ENCODE measurements around the gene TLN1. TPM values are rescaled to one million over a fixed set of nuclear protein-coding genes. Genes with fewer than 3 reads are reported as not detected.

TLN1 gene
- polyA plus RNA-seq, 12 donors = 83.0 to 108 (median 90.3) TPM; not detected in 1

- no peak for DNase-seq
These were observed 81.4 kb downstream of the TLN1 start, which contains the start of gene SIT1 for GRCh38 chr9:35650341-35651158. TSS of gene SIT1 (minus strand) at chr9:35650931. CDS start at chr9:35650853, 78 bp downstream.

GRCh38 chr9:35649431-35650340 lies 82.3 kb downstream of the TLN1 start:
- no peak for DNase-seq

Other genes with a start within 250 kb of the TLN1 start
- 10 to 100 TPM in 11 of 12 donors, not detected in 1; 42.6 to 79.5 (median 60.8) TPM for gene RUSC2, start 242.1 kb downstream of the TLN1 start, polyA plus RNA-seq (ENCODE audit: insufficient read length in 12 of 12)
- 10 to 100 TPM in 11 of 12 donors, not detected in 1; 27.1 to 42.8 (median 33.8) TPM for gene TESK1, start 126.9 kb downstream of the TLN1 start, polyA plus RNA-seq (ENCODE audit: insufficient read length in 12 of 12)
- gene CD72, start 113.8 kb downstream of the TLN1 start, polyA plus RNA-seq (ENCODE audit: insufficient read length in 12 of 12) = 1 to 10 TPM in 10 of 12 donors, not detected in 2; 1.0 to 4.8 (median 2.1) TPM
- gene SIT1, start 81.3 kb downstream of the TLN1 start, polyA plus RNA-seq (ENCODE audit: insufficient read length in 12 of 12) = 1 to 10 TPM in 1 of 12 donors, under 1 TPM in 8, not detected in 3; 0.13 to 2.3 (median 0.20) TPM
- gene RMRP, start 74.2 kb downstream of the TLN1 start, polyA plus RNA-seq (ENCODE audit: insufficient read length in 12 of 12) = not detected
- 10 to 100 TPM in 10 of 12 donors, not detected in 2; 12.4 to 21.7 (median 16.1) TPM for gene CCDC107, start 73.9 kb downstream of the TLN1 start, polyA plus RNA-seq (ENCODE audit: insufficient read length in 12 of 12)
- 1 to 10 TPM in 11 of 12 donors, not detected in 1; 3.3 to 8.0 (median 5.2) TPM for gene ARHGEF39, start 67.0 kb downstream of the TLN1 start, polyA plus RNA-seq (ENCODE audit: insufficient read length in 12 of 12)
- gene CA9, start 58.3 kb downstream of the TLN1 start, polyA plus RNA-seq (ENCODE audit: insufficient read length in 12 of 12) = 1 to 10 TPM in 4 of 12 donors, under 1 TPM in 6, not detected in 2; 0.42 to 6.9 (median 0.75) TPM
- gene TPM2, start 42.3 kb downstream of the TLN1 start, polyA plus RNA-seq (ENCODE audit: insufficient read length in 12 of 12) = over 10,000 TPM in 1 of 12 donors, 1,000 to 10,000 TPM in 11; 1,434 to 10,856 (median 6,506) TPM
- 10 to 100 TPM in 11 of 12 donors, not detected in 1; 21.3 to 45.7 (median 24.9) TPM for gene CREB3, start 471 bp upstream of the TLN1 start, polyA plus RNA-seq (ENCODE audit: insufficient read length in 12 of 12)
- gene GBA2, start 17.0 kb upstream of the TLN1 start, polyA plus RNA-seq (ENCODE audit: insufficient read length in 12 of 12) = 10 to 100 TPM in 11 of 12 donors, not detected in 1; 33.9 to 87.1 (median 55.8) TPM
- 10 to 100 TPM in 11 of 12 donors, not detected in 1; 15.1 to 21.8 (median 19.8) TPM for gene RGP1, start 17.1 kb upstream of the TLN1 start, polyA plus RNA-seq (ENCODE audit: insufficient read length in 12 of 12)
- gene MSMP, start 22.1 kb upstream of the TLN1 start, polyA plus RNA-seq (ENCODE audit: insufficient read length in 12 of 12) = 1 to 10 TPM in 1 of 12 donors, under 1 TPM in 1, not detected in 10; 0.98 to 1.4 TPM
- 10 to 100 TPM in 11 of 12 donors, not detected in 1; 14.4 to 30.9 (median 26.3) TPM for gene NPR2, start 59.4 kb upstream of the TLN1 start, polyA plus RNA-seq (ENCODE audit: insufficient read length in 12 of 12)
- 1 to 10 TPM in 10 of 12 donors, not detected in 2; 1.7 to 4.0 (median 2.2) TPM for gene SPAG8, start 80.1 kb upstream of the TLN1 start, polyA plus RNA-seq (ENCODE audit: insufficient read length in 12 of 12)
- 10 to 100 TPM in 11 of 12 donors, not detected in 1; 25.7 to 40.7 (median 29.3) TPM for gene HINT2, start 82.8 kb upstream of the TLN1 start, polyA plus RNA-seq (ENCODE audit: insufficient read length in 12 of 12)
- under 1 TPM in 10 of 12 donors, not detected in 2; 0.07 to 0.62 (median 0.23) TPM for gene FAM221B, start 96.5 kb upstream of the TLN1 start, polyA plus RNA-seq (ENCODE audit: insufficient read length in 12 of 12)
- gene TMEM8B, start 97.0 kb upstream of the TLN1 start, polyA plus RNA-seq (ENCODE audit: insufficient read length in 12 of 12) = 10 to 100 TPM in 11 of 12 donors, not detected in 1; 12.0 to 33.1 (median 22.2) TPM
- under 1 TPM in 4 of 12 donors, not detected in 8; 0.13 to 0.31 (median 0.17) TPM for gene OR13J1, start 138.2 kb upstream of the TLN1 start, polyA plus RNA-seq (ENCODE audit: insufficient read length in 12 of 12)
- 1 to 10 TPM in 8 of 12 donors, under 1 TPM in 2, not detected in 2; 0.18 to 2.6 (median 1.5) TPM for gene HRCT1, start 174.0 kb upstream of the TLN1 start, polyA plus RNA-seq (ENCODE audit: insufficient read length in 12 of 12)
- gene SPAAR, start 177.3 kb upstream of the TLN1 start, polyA plus RNA-seq (ENCODE audit: insufficient read length in 12 of 12) = 1 to 10 TPM in 10 of 12 donors, not detected in 2; 1.1 to 2.8 (median 1.9) TPM
- gene OR2S2, start 226.0 kb upstream of the TLN1 start, polyA plus RNA-seq (ENCODE audit: insufficient read length in 12 of 12) = under 1 TPM in 6 of 12 donors, not detected in 6; 0.22 to 0.48 (median 0.29) TPM